Loucy (cell line): Measurements from ENCODE around the gene IRF7.

Source experiments
- H2AFZ ChIP-seq: fragments of 200-600 bp; sonication (generic); 2 replicates; pipeline ENCODE4 v1.6.0; 2016; ENCODE audit warnings: antibody characterized with exemption, mild to moderate bottlenecking, low read length, moderate library complexity
- H3F3A ChIP-seq: fragments of 200-600 bp; 2 replicates; pipeline ENCODE4 v1.6.0; 2016; ENCODE audit warnings: antibody characterized with exemption, low read depth, mild to moderate bottlenecking
- H3K27me3 ChIP-seq: fragments of 200-600 bp; sonication (generic); 2 replicates; pipeline ENCODE4 v1.6.1; 2014; ENCODE audit warnings: low read length, mild to moderate bottlenecking; ENCODE audit not compliant: insufficient read depth, poor library complexity, severe bottlenecking
- H3K36me3 ChIP-seq: fragments of 200-600 bp; sonication (generic); 2 replicates; pipeline ENCODE4 v1.6.1; 2016; ENCODE audit warnings: low read length; ENCODE audit not compliant: insufficient read depth
- H3K4me1 ChIP-seq: fragments of 200-600 bp; sonication (generic); 2 replicates; pipeline ENCODE4 v1.5.1; 2014; ENCODE audit warnings: low read length, mild to moderate bottlenecking; ENCODE audit not compliant: insufficient read depth, poor library complexity, severe bottlenecking
- H3K4me2 ChIP-seq: fragments of 200-600 bp; sonication (generic); 2 replicates; pipeline ENCODE4 v1.6.0; 2014; ENCODE audit warnings: antibody characterized with exemption, low read length, low read depth, mild to moderate bottlenecking; ENCODE audit not compliant: poor library complexity, severe bottlenecking
- H3K4me3 ChIP-seq: fragments of 200-600 bp; sonication (generic); 2 replicates; pipeline ENCODE4 v1.5.1; 2014; ENCODE audit warnings: low read length, mild to moderate bottlenecking, mixed read lengths; ENCODE audit not compliant: poor library complexity, severe bottlenecking
- H3K79me2 ChIP-seq: fragments of 200-600 bp; sonication (generic); 2 replicates; pipeline ENCODE4 v1.6.1; 2014; ENCODE audit warnings: low read length; ENCODE audit not compliant: insufficient read depth
- H3K9ac ChIP-seq: fragments of 200-600 bp; sonication (generic); 2 replicates; pipeline ENCODE4 v1.6.0; 2014; ENCODE audit warnings: mild to moderate bottlenecking, low read depth, low read length, moderate library complexity; ENCODE audit not compliant: poor library complexity, severe bottlenecking
- H3K9me2 ChIP-seq: fragments of 200-600 bp; sonication (generic); replicated peaks from 2 replicates; pipeline ENCODE4 v1.6.1; 2016; ENCODE audit warnings: low read depth, low read length, mixed read lengths
- H3K9me3 ChIP-seq: fragments of 200-600 bp; sonication (generic); 2 replicates; pipeline ENCODE4 v1.6.1; 2014; ENCODE audit warnings: mild to moderate bottlenecking, antibody characterized with exemption, low read length, low read depth; ENCODE audit not compliant: insufficient read depth
- H4K20me1 ChIP-seq: fragments of 200-600 bp; sonication (generic); 2 replicates; pipeline ENCODE4 v1.6.0; 2014; ENCODE audit warnings: antibody characterized with exemption, low read length, mild to moderate bottlenecking; ENCODE audit not compliant: insufficient read depth, poor library complexity, severe bottlenecking
- EZH2phosphoT487 ChIP-seq: fragments of 200-600 bp; IDR thresholded peaks from 2 replicates; pipeline ENCODE4 v1.6.1; 2018; ENCODE audit warnings: antibody characterized with exemption, mild to moderate bottlenecking, moderate library complexity, borderline replicate concordance
- TF ChIP-seq, protein P1 (sequence below): fragments of 200-600 bp; sonication (generic); conservative IDR thresholded peaks from 2 replicates; pipeline ENCODE4 v1.5.1; 2014; ENCODE audit warnings: mild to moderate bottlenecking, antibody characterized with exemption, low read length

The IRF7 gene

DNA sequence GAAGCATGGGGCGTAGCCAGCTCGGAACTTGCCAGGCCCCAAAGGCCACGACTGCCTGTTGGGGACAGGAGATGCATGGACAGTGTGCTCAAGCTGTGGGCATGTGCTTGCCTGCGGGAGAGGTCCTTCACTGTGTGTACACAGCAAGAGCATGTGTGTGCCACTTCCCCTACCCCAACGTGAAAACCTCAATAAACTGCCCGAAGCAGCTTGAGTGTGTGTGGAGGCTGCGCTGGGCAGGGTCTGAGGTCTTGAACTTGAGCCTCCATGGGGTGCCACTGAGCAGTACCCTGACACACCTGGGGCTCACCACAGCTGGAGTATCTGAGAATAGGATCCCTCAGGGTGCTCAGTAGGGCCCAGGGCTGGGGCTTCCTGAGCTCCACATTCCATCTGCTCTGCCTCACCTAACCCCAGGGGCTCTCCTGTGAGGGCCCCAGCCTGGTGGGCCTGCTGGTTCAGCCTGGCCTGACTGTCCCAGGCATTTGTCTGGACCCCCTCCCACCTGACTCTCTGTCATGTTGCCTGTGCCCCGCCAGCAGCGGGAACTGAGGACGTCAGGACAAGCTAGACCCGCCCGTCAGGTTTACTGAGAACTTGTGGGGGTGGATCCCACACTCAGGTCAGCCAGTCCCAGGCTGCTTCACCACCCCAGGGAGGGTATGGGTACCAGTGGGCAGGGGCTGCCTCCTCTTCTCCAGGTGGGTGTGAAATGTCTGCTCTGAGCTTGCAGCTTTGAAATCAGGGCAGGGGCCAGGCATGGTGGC lies 51.8 kb downstream of the IRF7 start:
- H3K4me3 ChIP-seq = no peak overlapping the region
- no peaks in the 10 kb centered on the region for H3K36me3 ChIP-seq
- H3K9ac ChIP-seq = no peak overlapping the region
- no peak overlapping the region for H2AFZ ChIP-seq
- no peaks in the 10 kb centered on the region for H3K9me3 ChIP-seq
- H3K27me3 ChIP-seq = no peaks in the 10 kb centered on the region
- peaks cover 35% of the 10 kb centered on the region for H3K4me1 ChIP-seq
- no peaks in the 10 kb centered on the region for H3F3A ChIP-seq
- H3K79me2 ChIP-seq = peaks cover 41% of the 10 kb centered on the region
- H3K9me2 ChIP-seq = no peaks in the 10 kb centered on the region
- H3K4me2 ChIP-seq = no peak overlapping the region
- TF ChIP-seq, protein P1, sequence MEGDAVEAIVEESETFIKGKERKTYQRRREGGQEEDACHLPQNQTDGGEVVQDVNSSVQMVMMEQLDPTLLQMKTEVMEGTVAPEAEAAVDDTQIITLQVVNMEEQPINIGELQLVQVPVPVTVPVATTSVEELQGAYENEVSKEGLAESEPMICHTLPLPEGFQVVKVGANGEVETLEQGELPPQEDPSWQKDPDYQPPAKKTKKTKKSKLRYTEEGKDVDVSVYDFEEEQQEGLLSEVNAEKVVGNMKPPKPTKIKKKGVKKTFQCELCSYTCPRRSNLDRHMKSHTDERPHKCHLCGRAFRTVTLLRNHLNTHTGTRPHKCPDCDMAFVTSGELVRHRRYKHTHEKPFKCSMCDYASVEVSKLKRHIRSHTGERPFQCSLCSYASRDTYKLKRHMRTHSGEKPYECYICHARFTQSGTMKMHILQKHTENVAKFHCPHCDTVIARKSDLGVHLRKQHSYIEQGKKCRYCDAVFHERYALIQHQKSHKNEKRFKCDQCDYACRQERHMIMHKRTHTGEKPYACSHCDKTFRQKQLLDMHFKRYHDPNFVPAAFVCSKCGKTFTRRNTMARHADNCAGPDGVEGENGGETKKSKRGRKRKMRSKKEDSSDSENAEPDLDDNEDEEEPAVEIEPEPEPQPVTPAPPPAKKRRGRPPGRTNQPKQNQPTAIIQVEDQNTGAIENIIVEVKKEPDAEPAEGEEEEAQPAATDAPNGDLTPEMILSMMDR = no peak
- no peak for TF ChIP-seq EZH2phosphoT487
- H4K20me1 ChIP-seq = peaks cover 28% of the 10 kb centered on the region

- peaks cover 40% of the 10 kb centered on the region for H3K79me2 ChIP-seq
- no peak overlapping the region for H2AFZ ChIP-seq
- H3K27me3 ChIP-seq = no peaks in the 10 kb centered on the region
- H4K20me1 ChIP-seq = peaks cover 28% of the 10 kb centered on the region
- no peak overlapping the region for H3K4me2 ChIP-seq
- H3K4me3 ChIP-seq = no peak overlapping the region
- TF ChIP-seq, protein P1 = no peak
- TF ChIP-seq EZH2phosphoT487 = no peak
- H3K9me3 ChIP-seq = no peaks in the 10 kb centered on the region
- H3K9ac ChIP-seq = no peak overlapping the region
- no peaks in the 10 kb centered on the region for H3K9me2 ChIP-seq
- H3F3A ChIP-seq = no peaks in the 10 kb centered on the region
- H3K36me3 ChIP-seq = no peaks in the 10 kb centered on the region
- peaks cover 33% of the 10 kb centered on the region for H3K4me1 ChIP-seq
Measured at GRCh38 chr11:563066-563811, 52.5 kb downstream of the IRF7 start.
